ENCODE results near the gene MAN1A1.
"Not testable (repeated sequence)": the region's sequence is repeated elsewhere in the genome, so short reads cannot be mapped to it uniquely, and the experiment has no call there.

Gene MAN1A1

GRCh38 chr6:119174879-119175817, 174.4 kb downstream of the MAN1A1 start:
- in situ Hi-C loops (cut with MboI; ENCODE audit: low sequenced_read_pairs): no loop called here

- in situ Hi-C loops (cut with MboI; ENCODE audit: low sequenced_read_pairs): no loop called here
These were observed 175.5 kb downstream of the MAN1A1 start for GRCh38 chr6:119174085-119174445.

- in situ Hi-C loops (cut with MboI; ENCODE audit: low sequenced_read_pairs): no loop called here
These were observed 176.1 kb downstream of the MAN1A1 start for GRCh38 chr6:119173249-119174084.

GRCh38 chr6:119172824-119173223, 176.7 kb downstream of the MAN1A1 start:
- in situ Hi-C loops (cut with MboI; ENCODE audit: low sequenced_read_pairs): no loop called here

GRCh38 chr6:119171864-119172588, 177.5 kb downstream of the MAN1A1 start:
- in situ Hi-C loops (cut with MboI; ENCODE audit: low sequenced_read_pairs): no loop called here

GRCh38 chr6:119171088-119171841, 178.3 kb downstream of the MAN1A1 start:
- in situ Hi-C loops (cut with MboI; ENCODE audit: low sequenced_read_pairs): no loop called here

- in situ Hi-C loops (cut with MboI; ENCODE audit: low sequenced_read_pairs): no loop called here
These were observed 179.0 kb downstream of the MAN1A1 start for GRCh38 chr6:119170447-119171087.

- in situ Hi-C loops (cut with MboI; ENCODE audit: low sequenced_read_pairs): no loop called here
These were observed 179.5 kb downstream of the MAN1A1 start for GRCh38 chr6:119170103-119170446.

- in situ Hi-C loops (cut with MboI; ENCODE audit: low sequenced_read_pairs): not testable (repeated sequence)
These were observed 180.2 kb downstream of the MAN1A1 start for GRCh38 chr6:119169355-119169754.

GRCh38 chr6:119166024-119166784, 183.4 kb downstream of the MAN1A1 start:
- in situ Hi-C loops (cut with MboI; ENCODE audit: low sequenced_read_pairs): no loop called here

- in situ Hi-C loops (cut with MboI; ENCODE audit: low sequenced_read_pairs): no loop called here
These were observed 186.6 kb downstream of the MAN1A1 start for GRCh38 chr6:119163006-119163405.

- in situ Hi-C loops (cut with MboI; ENCODE audit: low sequenced_read_pairs): no loop called here
These were observed 187.3 kb downstream of the MAN1A1 start for GRCh38 chr6:119162134-119162775.

- in situ Hi-C loops (cut with MboI; ENCODE audit: low sequenced_read_pairs): no loop called here
These were observed 188.1 kb downstream of the MAN1A1 start for GRCh38 chr6:119161438-119161837.

- in situ Hi-C loops (cut with MboI; ENCODE audit: low sequenced_read_pairs): no loop called here
These were observed 188.7 kb downstream of the MAN1A1 start for GRCh38 chr6:119160911-119161310.

GRCh38 chr6:119158057-119158848, 191.3 kb downstream of the MAN1A1 start:
- in situ Hi-C loops (cut with MboI; ENCODE audit: low sequenced_read_pairs): no loop called here

- in situ Hi-C loops (cut with MboI; ENCODE audit: low sequenced_read_pairs): no loop called here
These were observed 192.1 kb downstream of the MAN1A1 start for GRCh38 chr6:119157506-119157815.

GRCh38 chr6:119156757-119157505, 192.6 kb downstream of the MAN1A1 start:
- in situ Hi-C loops (cut with MboI; ENCODE audit: low sequenced_read_pairs): no loop called here
